ENCODE results near the gene CKB.

Gene CKB

GRCh38 chr14:103485504-103485903 is 37.1 kb downstream of the CKB start:
- no peak for TF ChIP-seq JUND (IDR thresholded peaks at IDR 0.05; ENCODE audit: low read depth)
- in situ Hi-C loops (cut with HindIII; ENCODE audit: low pct_unique_long_range_greater_than_20kb, low sequenced_read_pairs): no loop called here
- no peak for DNase-seq (ENCODE audit: low read depth in 1 of 2, low spot score in 1 of 2)

GRCh38 chr14:103483600-103483999 is 39.0 kb downstream of the CKB start:
- in situ Hi-C loops (cut with HindIII; ENCODE audit: low pct_unique_long_range_greater_than_20kb, low sequenced_read_pairs): no loop called here
- no peak for TF ChIP-seq JUND (IDR thresholded peaks at IDR 0.05; ENCODE audit: low read depth)
- no peak for DNase-seq (ENCODE audit: low read depth in 1 of 2, low spot score in 1 of 2)

GRCh38 chr14:103480595-103480994 is 42.0 kb downstream of the CKB start:
- no peak for DNase-seq (ENCODE audit: low read depth in 1 of 2, low spot score in 1 of 2)
- TF ChIP-seq JUND (IDR thresholded peaks at IDR 0.05; ENCODE audit: low read depth): no peak
- in situ Hi-C loops (cut with HindIII; ENCODE audit: low pct_unique_long_range_greater_than_20kb, low sequenced_read_pairs): no loop called here

GRCh38 chr14:103476631-103477030 is 46.0 kb downstream of the CKB start:
- no peak for TF ChIP-seq JUND (IDR thresholded peaks at IDR 0.05; ENCODE audit: low read depth)
- in situ Hi-C loops (cut with HindIII; ENCODE audit: low pct_unique_long_range_greater_than_20kb, low sequenced_read_pairs): no loop called here
- no peak for DNase-seq (ENCODE audit: low read depth in 1 of 2, low spot score in 1 of 2)

- DNase-seq (ENCODE audit: low read depth in 1 of 2, low spot score in 1 of 2): no peak
- in situ Hi-C loops (cut with HindIII; ENCODE audit: low pct_unique_long_range_greater_than_20kb, low sequenced_read_pairs): no loop called here
- no peak for TF ChIP-seq JUND (IDR thresholded peaks at IDR 0.05; ENCODE audit: low read depth)
Observed at GRCh38 chr14:103476065-103476464, 46.6 kb downstream of the CKB start.

- in situ Hi-C loops (cut with HindIII; ENCODE audit: low pct_unique_long_range_greater_than_20kb, low sequenced_read_pairs): no loop called here
- DNase-seq (ENCODE audit: low read depth in 1 of 2, low spot score in 1 of 2): no peak
Observed at GRCh38 chr14:103474893-103475292, 47.7 kb downstream of the CKB start.

GRCh38 chr14:103472939-103473338 is 49.7 kb downstream of the CKB start:
- no peak for DNase-seq (ENCODE audit: low read depth in 1 of 2, low spot score in 1 of 2)
- in situ Hi-C loops (cut with HindIII; ENCODE audit: low pct_unique_long_range_greater_than_20kb, low sequenced_read_pairs): no loop called here
- TF ChIP-seq JUND (IDR thresholded peaks at IDR 0.05; ENCODE audit: low read depth): no peak

More at GRCh38 chr14:103474893-103475292, 47.7 kb downstream of the CKB start:
- TF ChIP-seq JUND (IDR thresholded peaks at IDR 0.05; ENCODE audit: low read depth): no peak

Data from T47D (cell line).